Astrocyte of the spinal cord (primary cell): ENCODE data around the gene IFT81.

Source experiments
- DNase-seq: peaks from one replicate; pipeline ENCODE4 v3.0.0; 2011; ENCODE audit warnings: low read depth, low spot score
- H3K4me3 ChIP-seq: 2 replicates; pipeline ENCODE4 v1.5.1; 2011; ENCODE audit warnings: low read depth, mild to moderate bottlenecking, low read length, moderate library complexity
- in situ Hi-C: cut with HindIII; loops from 2 replicates; pipeline ENCODE4 v1.10.0; 2017; ENCODE audit warnings: low sequenced_read_pairs
- TF ChIP-seq, protein P1 (sequence below): IDR thresholded peaks from 2 replicates; pipeline ENCODE4 v1.5.1; 2012; ENCODE audit warnings: low read depth, mild to moderate bottlenecking, low read length, inconsistent platforms

Gene IFT81

DNA sequence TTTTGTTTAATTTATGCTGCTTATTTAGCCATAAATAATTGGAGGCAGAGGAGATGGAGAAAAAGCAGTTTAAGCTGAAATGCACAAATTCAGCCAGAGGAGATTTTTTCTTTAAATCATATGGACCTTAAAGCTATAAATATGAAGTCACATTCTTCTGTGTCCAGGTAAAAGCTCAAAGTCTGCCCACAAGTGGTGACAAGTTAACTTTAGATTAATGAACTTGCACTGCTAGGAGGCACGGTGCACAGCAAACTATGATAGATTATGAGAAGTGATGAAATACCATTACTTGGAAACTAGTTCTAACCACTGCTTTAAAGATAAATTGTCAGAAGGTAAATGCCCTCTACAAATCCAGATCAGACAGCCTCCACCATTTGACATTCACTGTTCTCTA, 69.0 kb downstream of the IFT81 start:
- in situ Hi-C loops = no loop called here
- TF ChIP-seq, protein P1, sequence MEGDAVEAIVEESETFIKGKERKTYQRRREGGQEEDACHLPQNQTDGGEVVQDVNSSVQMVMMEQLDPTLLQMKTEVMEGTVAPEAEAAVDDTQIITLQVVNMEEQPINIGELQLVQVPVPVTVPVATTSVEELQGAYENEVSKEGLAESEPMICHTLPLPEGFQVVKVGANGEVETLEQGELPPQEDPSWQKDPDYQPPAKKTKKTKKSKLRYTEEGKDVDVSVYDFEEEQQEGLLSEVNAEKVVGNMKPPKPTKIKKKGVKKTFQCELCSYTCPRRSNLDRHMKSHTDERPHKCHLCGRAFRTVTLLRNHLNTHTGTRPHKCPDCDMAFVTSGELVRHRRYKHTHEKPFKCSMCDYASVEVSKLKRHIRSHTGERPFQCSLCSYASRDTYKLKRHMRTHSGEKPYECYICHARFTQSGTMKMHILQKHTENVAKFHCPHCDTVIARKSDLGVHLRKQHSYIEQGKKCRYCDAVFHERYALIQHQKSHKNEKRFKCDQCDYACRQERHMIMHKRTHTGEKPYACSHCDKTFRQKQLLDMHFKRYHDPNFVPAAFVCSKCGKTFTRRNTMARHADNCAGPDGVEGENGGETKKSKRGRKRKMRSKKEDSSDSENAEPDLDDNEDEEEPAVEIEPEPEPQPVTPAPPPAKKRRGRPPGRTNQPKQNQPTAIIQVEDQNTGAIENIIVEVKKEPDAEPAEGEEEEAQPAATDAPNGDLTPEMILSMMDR = no peak
- H3K4me3 ChIP-seq = no peak overlapping the region
- no peak for DNase-seq

DNA sequence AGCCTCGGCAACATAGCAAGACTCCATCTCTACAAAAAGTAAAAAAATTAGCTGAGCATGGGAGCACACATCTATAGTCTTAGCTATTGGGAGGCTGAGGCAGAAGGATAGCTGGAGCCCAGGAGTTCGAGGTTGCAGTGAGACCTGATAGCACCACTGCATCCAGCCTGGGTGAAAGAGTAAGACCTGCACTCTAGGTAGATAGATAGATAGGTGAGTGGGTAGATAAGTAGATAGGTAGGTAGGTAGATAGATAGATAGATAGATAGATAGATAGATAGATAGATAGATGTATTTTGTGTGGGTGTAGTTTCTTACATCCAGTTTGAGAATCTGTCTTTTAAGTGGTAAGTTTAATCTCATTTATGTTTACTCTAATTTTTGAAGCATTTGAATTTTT, 72.8 kb downstream of the IFT81 start:
- TF ChIP-seq, protein P1 = no peak
- in situ Hi-C loops = no loop called here
- no peak overlapping the region for H3K4me3 ChIP-seq
- no peak for DNase-seq

DNA sequence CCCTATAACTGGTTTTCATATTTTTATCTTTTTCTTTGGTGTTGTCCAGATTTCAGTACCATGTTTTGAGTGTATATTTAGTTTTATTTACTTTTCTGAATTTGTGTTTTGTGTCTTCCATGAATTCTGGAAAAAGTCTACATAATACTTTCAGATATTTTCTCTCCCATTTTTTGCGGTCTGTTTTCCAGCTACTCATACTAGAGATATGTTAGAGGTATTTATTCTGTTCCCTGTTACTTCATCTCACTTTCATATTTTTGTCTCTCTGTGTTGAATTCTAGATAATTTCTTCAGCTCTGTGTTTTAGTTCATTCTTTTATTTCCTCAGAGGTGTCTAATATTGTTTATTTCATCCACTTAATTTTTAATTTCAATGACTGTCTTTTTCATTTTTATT, 74.2 kb downstream of the IFT81 start:
- TF ChIP-seq, protein P1 = no peak
- DNase-seq = no peak
- H3K4me3 ChIP-seq = no peak overlapping the region
- in situ Hi-C loops = no loop called here

DNA sequence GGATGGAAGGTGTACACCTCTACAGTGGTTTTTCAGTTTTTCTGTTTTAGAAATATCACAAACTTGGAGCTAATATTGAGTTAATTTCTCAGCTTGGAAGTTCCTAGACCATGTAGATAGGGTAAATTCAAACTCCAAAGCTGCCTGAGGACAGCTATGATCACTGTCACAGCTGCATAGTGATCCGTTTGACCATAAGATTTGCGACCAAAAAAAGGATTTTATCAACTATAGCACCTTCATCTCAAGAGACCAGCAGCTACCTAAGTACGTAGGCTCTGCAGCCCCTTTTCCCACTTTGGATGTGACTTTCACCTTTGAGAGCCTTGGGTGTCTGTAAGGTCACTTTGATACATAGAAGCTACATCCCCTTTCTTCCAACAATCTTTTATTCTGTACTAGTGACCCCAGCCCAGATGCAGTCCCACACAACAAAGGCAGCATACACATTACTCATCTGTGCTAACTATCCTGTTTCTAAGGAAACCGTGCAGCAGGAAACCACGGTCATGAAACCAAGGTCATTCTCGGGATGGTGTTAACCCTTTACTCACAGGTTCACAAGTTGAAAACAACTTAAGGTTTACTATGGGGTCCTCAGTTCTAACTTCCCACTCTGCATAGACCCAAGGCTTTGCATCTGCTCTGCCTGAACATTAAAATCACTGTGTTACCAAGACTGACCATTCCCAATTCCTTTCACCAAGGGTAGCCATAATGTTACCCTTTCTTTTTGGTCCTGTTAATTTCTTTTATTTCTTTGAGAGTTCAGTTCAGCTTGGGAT, 75.4 kb downstream of the IFT81 start:
- H3K4me3 ChIP-seq = no peak overlapping the region

DNA sequence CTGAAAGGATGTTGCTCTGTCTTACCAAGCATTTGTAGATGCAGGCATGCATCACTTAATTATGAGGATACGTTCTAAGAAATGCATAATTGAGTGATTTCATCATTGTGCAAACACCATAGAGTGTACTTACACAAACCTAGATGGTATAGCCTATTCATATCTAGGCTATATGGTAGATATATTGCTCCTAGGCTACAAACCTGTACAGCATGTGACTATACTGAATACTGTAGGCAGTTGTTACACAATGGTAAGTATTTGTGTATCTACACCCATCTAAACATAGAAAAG, 75.9 kb downstream of the IFT81 start:
- in situ Hi-C loops = no loop called here
- H3K4me3 ChIP-seq = no peak overlapping the region
- DNase-seq = no peak
- TF ChIP-seq, protein P1 = no peak

More for the DNA sequence above, 75.4 kb downstream of the IFT81 start:
- TF ChIP-seq, protein P1 = no peak
- peak; percentile 85 for DNase-seq
- in situ Hi-C loops = no loop called here

DNA sequence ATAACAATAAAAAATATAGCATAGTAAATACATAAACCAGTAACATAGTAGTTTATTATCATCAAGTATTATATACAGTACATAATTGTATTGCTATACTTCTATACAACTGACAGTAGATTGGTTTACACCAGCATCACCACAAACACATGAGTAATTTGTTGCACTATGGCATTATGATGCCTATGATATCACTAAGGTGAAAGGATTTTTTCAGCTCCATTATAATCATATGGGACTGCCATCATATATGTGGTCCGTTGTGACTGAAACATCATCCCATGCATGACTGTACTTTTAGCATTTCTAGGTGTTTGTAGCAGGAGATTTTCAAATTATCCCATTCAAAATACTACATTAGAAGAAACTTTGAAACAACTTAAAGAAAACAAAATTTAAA, 77.8 kb downstream of the IFT81 start:
- DNase-seq = no peak
- in situ Hi-C loops = no loop called here
- no peak overlapping the region for H3K4me3 ChIP-seq
- TF ChIP-seq, protein P1 = no peak

DNA sequence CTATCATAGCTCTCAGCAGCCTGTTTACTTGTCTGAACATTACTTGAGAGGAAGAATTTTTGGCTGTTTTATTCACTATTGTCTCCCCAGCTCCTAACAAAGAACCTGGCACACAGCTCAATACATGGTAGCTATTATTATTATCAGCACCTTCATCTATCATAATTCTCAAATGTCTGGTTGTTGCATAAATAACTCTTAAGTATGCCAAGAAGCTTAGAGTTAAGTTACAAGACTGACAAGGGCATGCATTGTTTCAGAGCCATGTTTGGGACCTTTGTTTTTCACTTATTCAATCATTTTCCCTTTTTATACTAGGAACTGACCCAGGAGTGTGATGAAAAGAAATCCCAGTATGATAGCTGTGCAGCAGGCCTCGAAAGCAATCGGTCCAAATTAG, 79.4 kb downstream of the IFT81 start:
- in situ Hi-C loops = no loop called here
- TF ChIP-seq, protein P1 = no peak
- H3K4me3 ChIP-seq = no peak overlapping the region
- no peak for DNase-seq
